Caco-2 (cell line): ENCODE results near the gene AGFG2. TPM values are rescaled to one million over a fixed set of nuclear protein-coding genes. Genes with fewer than 3 reads are reported as not detected.

ENCODE experiments used
- BruUV-seq: library from RNA; stranded (reverse); fragments of 400-500 nt; replicated peaks from 2 replicates; lab custom pipeline; 2021; lab: Mats Ljungman, UMichigan
- CTCF ChIA-PET: fragments of 300-600 bp; sonication (Branson Sonifier 250); formaldehyde crosslinking; loops from one replicate; lab custom pipeline; 2022; ENCODE audit warnings: antibody characterized with exemption; lab: Charles Lee
- POLR2A ChIA-PET: fragments of 300-600 bp; sonication (Branson Sonifier 250); formaldehyde crosslinking; loops from one replicate; lab custom pipeline; 2022; ENCODE audit warnings: antibody characterized with exemption; lab: Charles Lee
- DNase-seq, 2 experiments: peaks; one replicate each; pipeline versions ENCODE4 v3.0.0 to v3.0.0-alpha.2; 2020 to 2022
- H3K27me3 ChIP-seq: replicated peaks from 2 replicates; pipeline ENCODE4 v1.6.0; 2011; ENCODE audit warnings: low read length; ENCODE audit not compliant: control insufficient read depth, insufficient read depth
- H3K36me3 ChIP-seq: 2 replicates; pipeline ENCODE4 v1.5.1; 2011; ENCODE audit warnings: low read length; ENCODE audit not compliant: control insufficient read depth, insufficient read depth
- H3K4me1 ChIP-seq: fragments of 250-450 bp; sonication (Bioruptor Pico); 2 replicates; pipeline ENCODE4 v1.5.1; 2020; ENCODE audit warnings: mild to moderate bottlenecking
- H3K4me3 ChIP-seq: 2 replicates; pipeline ENCODE4 v1.5.1; 2011; ENCODE audit warnings: low read depth, mild to moderate bottlenecking, control low read depth, low read length
- H3K9me3 ChIP-seq: fragments of 250-450 bp; sonication (Bioruptor Pico); 2 replicates; pipeline ENCODE4 v1.5.1; 2020; ENCODE audit warnings: mild to moderate bottlenecking, moderate library complexity
- H3K27ac Mint-ChIP-seq: one replicate; pipeline ENCODE4 v1.8.0; 2022; ENCODE audit warnings: mixed read lengths; ENCODE audit not compliant: unreplicated experiment
- H3K27me3 Mint-ChIP-seq: one replicate; pipeline ENCODE4 v1.8.0; 2022; ENCODE audit warnings: mixed read lengths; ENCODE audit not compliant: insufficient read depth, unreplicated experiment
- H3K36me3 Mint-ChIP-seq: one replicate; pipeline ENCODE4 v1.8.0; 2022; ENCODE audit warnings: mild to moderate bottlenecking, mixed read lengths; ENCODE audit not compliant: insufficient read depth, unreplicated experiment
- H3K4me1 Mint-ChIP-seq: one replicate; pipeline ENCODE4 v1.8.0; 2022; ENCODE audit warnings: low read depth, mixed read lengths; ENCODE audit not compliant: unreplicated experiment
- H3K4me3 Mint-ChIP-seq: one replicate; pipeline ENCODE4 v1.8.0; 2022; ENCODE audit warnings: mild to moderate bottlenecking, moderate library complexity, mixed read lengths; ENCODE audit not compliant: unreplicated experiment
- H3K9me3 Mint-ChIP-seq: one replicate; pipeline ENCODE4 v1.8.0; 2022; ENCODE audit warnings: mixed read lengths; ENCODE audit not compliant: unreplicated experiment
- CTCF ChIP-seq, 2 experiments: fragments of 200-600 bp in 1 of 2; IDR thresholded peaks; 1 replicate in 1 of 2; 2 replicates in 1 of 2; pipeline versions ENCODE4 v1.5.1 to v1.8.0; 2011 to 2022; ENCODE audit warnings: antibody characterized with exemption in 1 of 2, control low read depth in 1 of 2, inconsistent platforms in 1 of 2, low read depth in 1 of 2, low read length in 1 of 2, mild to moderate bottlenecking in 1 of 2, moderate library complexity in 1 of 2; ENCODE audit not compliant: insufficient read depth in 1 of 2, severe bottlenecking in 1 of 2, unreplicated experiment in 1 of 2
- intact Hi-C: fragments of 100-400 bp; cut with micrococcal nuclease; formaldehyde crosslinking; loops from one replicate; pipeline ENCODE4 v1.10.0; 2022; ENCODE audit not compliant: unreplicated experiment
- total RNA-seq: library from RNA; stranded (reverse); gene quantifications from 2 replicates; pipeline ENCODE4 v1.2.3, GENCODE V29; 2022

The AGFG2 gene
- total RNA-seq, 1 experiment from 2014 or later: 60.7 TPM

DNA sequence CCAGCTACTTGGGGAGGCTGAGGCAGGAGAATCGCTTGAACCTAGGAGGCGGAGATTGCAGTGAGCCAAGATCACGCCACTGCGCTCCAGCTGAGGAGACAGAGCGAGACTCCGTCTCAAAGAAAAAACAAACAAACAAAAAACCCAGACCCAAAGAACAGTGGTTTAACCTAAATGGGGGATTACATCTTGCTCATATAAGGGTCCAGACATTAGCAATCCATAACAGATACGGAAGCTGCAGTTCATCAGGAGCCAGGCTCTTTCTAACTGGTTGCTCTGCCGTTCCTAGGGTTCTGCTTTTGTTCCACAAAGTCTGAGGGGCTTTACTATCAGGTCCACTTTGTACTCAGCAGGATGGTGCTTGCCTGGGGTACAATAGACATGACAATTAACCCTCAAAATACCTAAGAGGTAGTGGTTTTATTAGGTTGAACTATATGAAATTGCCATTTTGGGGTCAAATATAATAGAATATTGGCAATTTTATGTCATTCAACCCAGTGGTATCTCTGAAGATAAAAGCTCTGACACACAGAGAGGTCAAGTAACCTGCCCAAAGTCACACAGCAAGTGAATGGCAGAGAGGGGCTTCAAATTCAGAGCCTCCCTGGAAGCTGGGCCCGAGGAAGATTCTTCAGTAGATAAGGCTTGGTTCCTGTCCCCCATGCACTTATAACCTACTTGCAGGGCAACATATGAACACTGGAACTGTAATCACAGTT is 34.0 kb upstream of the AGFG2 start:
- H3K4me3 Mint-ChIP-seq: no peak overlapping the region
- no TSS peak for BruUV-seq
- no peak overlapping the region for H3K4me3 ChIP-seq
- H3K9me3 Mint-ChIP-seq: no peaks in the 10 kb centered on the region
- no peak for DNase-seq
- intact Hi-C loops: loop anchor here (5.0 kb wide), 1 partner anchor 42 kb away; no protein-coding TSS in a partner anchor
- peaks cover 27% of the 10 kb centered on the region for H3K4me1 ChIP-seq
- peak overlapping the region; percentile 78 for H3K27ac Mint-ChIP-seq
- H3K36me3 ChIP-seq: no peaks in the 10 kb centered on the region
- H3K9me3 ChIP-seq: no peaks in the 10 kb centered on the region
- no peaks in the 10 kb centered on the region for H3K27me3 Mint-ChIP-seq
- peaks cover 14% of the 10 kb centered on the region for H3K4me1 Mint-ChIP-seq
- POLR2A ChIA-PET: no interaction called here
- CTCF ChIA-PET: no interaction called here
- H3K27me3 ChIP-seq: no peaks in the 10 kb centered on the region
- peaks cover 8% of the 10 kb centered on the region for H3K36me3 Mint-ChIP-seq
- no peak for TF ChIP-seq CTCF (IDR thresholded peaks at IDR 0.05; ENCODE audit: insufficient read depth in 1 of 2, low read depth in 1 of 2, low read length in 1 of 2, severe bottlenecking in 1 of 2, unreplicated experiment in 1 of 2)

DNA sequence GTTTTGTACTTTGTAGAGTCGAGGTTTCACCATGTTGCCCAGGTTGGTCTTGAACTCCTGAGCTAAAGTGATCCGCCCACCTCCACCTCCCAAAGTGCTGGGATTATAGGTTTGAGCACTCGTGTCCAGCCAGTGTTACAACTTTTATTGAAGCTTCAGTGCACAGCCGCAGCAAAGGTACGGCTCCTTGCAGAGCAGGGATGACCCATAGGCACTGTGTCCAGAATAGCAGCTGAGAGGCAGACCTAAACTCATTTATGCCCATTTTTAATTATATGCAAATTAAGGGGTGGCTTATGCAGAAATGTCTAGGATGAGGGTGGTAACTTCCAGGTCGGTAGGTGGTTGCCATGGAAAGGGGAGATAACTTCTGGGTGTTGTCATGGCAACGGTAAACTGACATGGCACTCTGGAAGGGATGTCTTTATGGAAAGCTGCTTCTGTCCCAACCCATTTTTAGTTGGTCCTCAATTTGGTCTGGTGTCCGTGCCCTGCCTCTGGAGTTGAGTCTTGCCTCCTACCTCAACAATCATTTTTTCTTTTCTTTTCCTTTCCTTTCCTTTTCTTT is 32.6 kb upstream of the AGFG2 start:
- ChIA-PET POLR2A (interaction anchor here (0.6 to 1.1 kb wide), 3 partner anchors 15 to 80 kb away, joined by 3 to 12 read pairs (median 4); partner anchors contain the start of gene FBXO24), CTCF (interaction anchor here (0.7 kb wide), 1 partner anchor 14 kb away, joined by 4 read pairs; no protein-coding TSS in a partner anchor)
- no peaks in the 10 kb centered on the region for H3K27me3 Mint-ChIP-seq
- intact Hi-C loops: no loop called here
- peak in 1 of 2 experiments; percentile 55 for DNase-seq
- no peaks in the 10 kb centered on the region for H3K9me3 ChIP-seq
- no peak for TF ChIP-seq CTCF (IDR thresholded peaks at IDR 0.05; ENCODE audit: insufficient read depth in 1 of 2, low read depth in 1 of 2, low read length in 1 of 2, severe bottlenecking in 1 of 2, unreplicated experiment in 1 of 2)
- no peak overlapping the region for H3K4me3 Mint-ChIP-seq
- no TSS peak for BruUV-seq
- no peak overlapping the region for H3K4me3 ChIP-seq
- H3K27ac Mint-ChIP-seq: peak overlapping the region; percentile 53
- H3K36me3 Mint-ChIP-seq: peaks cover 8% of the 10 kb centered on the region
- no peaks in the 10 kb centered on the region for H3K36me3 ChIP-seq
- H3K4me1 Mint-ChIP-seq: peaks cover 21% of the 10 kb centered on the region
- H3K9me3 Mint-ChIP-seq: no peaks in the 10 kb centered on the region
- no peaks in the 10 kb centered on the region for H3K27me3 ChIP-seq
- peaks cover 31% of the 10 kb centered on the region for H3K4me1 ChIP-seq

DNA sequence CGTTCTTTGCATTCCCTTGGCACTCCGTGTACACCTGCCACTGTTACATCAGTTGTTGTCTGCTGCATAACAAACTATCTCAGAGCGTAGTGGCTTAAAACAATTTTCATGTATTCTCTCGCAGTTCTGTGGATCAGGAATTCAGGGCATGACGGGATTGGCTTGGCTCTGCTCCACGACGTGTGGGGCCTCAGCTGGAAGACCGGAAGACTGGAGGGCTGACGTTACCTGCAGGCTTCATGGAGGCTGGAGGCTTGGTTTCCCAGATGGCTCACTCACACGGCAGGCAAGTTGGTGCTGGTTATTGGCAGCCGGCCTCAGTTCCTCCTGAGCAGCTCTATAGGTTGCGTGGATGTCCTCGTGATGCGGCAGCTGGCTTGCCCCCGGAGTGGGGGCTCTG is 29.8 kb upstream of the AGFG2 start:
- ChIA-PET POLR2A (no interaction called here), CTCF (no interaction called here)
- no peaks in the 10 kb centered on the region for H3K27me3 ChIP-seq
- BruUV-seq: no TSS peak
- H3K4me3 Mint-ChIP-seq: no peak overlapping the region
- peaks cover 14% of the 10 kb centered on the region for H3K4me1 ChIP-seq
- H3K9me3 ChIP-seq: no peaks in the 10 kb centered on the region
- no peaks in the 10 kb centered on the region for H3K27me3 Mint-ChIP-seq
- no peak overlapping the region for H3K27ac Mint-ChIP-seq
- intact Hi-C loops: no loop called here
- no peak overlapping the region for H3K4me3 ChIP-seq
- no peaks in the 10 kb centered on the region for H3K36me3 ChIP-seq
- no peak for TF ChIP-seq CTCF (IDR thresholded peaks at IDR 0.05; ENCODE audit: insufficient read depth in 1 of 2, low read depth in 1 of 2, low read length in 1 of 2, severe bottlenecking in 1 of 2, unreplicated experiment in 1 of 2)
- no peaks in the 10 kb centered on the region for H3K9me3 Mint-ChIP-seq
- H3K4me1 Mint-ChIP-seq: peaks cover 10% of the 10 kb centered on the region
- H3K36me3 Mint-ChIP-seq: no peaks in the 10 kb centered on the region
- DNase-seq: no peak
